Breast epithelium (tissue), 3 donors: Measurements from ENCODE around the gene NT5C2.

Source experiments
- CTCF ChIP-seq, 3 donors: fragments of 450-650 bp; IDR thresholded peaks; one replicate each; pipeline ENCODE4 v1.5.1; 2016 to 2017; ENCODE audit warnings: antibody characterized with exemption in 3 of 3, mild to moderate bottlenecking in 3 of 3, moderate library complexity in 3 of 3
- POLR2A ChIP-seq: fragments of 450-650 bp; IDR thresholded peaks from one replicate; pipeline ENCODE4 v1.6.1; 2016; ENCODE audit warnings: antibody characterized with exemption, mild to moderate bottlenecking, moderate library complexity
- POLR2AphosphoS5 ChIP-seq, 3 donors: sonication (generic); formaldehyde crosslinking; IDR thresholded peaks; one replicate each; pipeline ENCODE4 v1.6.1; 2017; ENCODE audit warnings: antibody characterized with exemption in 3 of 3

GRCh38 chr10:103153302-103154197, 39.5 kb downstream of the NT5C2 start:
- no peak for TF ChIP-seq CTCF (IDR thresholded peaks at IDR 0.05)
- TF ChIP-seq POLR2A = no peak
- TF ChIP-seq POLR2AphosphoS5 (IDR thresholded peaks at IDR 0.05) = no peak
